B cell (primary cell): ENCODE results near the gene LSM10.

ENCODE experiments used
- EZH2 ChIP-seq: IDR thresholded peaks from 2 replicates; pipeline ENCODE4 v1.6.1; 2012; ENCODE audit warnings: borderline replicate concordance, low read depth, mild to moderate bottlenecking, moderate library complexity, low read length; ENCODE audit not compliant: insufficient read depth, poor library complexity, severe bottlenecking
- TF ChIP-seq, protein P1 (sequence below): fragments of 200-600 bp; IDR thresholded peaks from one replicate; pipeline ENCODE4 v1.8.0; 2022; ENCODE audit warnings: antibody characterized with exemption, mild to moderate bottlenecking

DNA sequence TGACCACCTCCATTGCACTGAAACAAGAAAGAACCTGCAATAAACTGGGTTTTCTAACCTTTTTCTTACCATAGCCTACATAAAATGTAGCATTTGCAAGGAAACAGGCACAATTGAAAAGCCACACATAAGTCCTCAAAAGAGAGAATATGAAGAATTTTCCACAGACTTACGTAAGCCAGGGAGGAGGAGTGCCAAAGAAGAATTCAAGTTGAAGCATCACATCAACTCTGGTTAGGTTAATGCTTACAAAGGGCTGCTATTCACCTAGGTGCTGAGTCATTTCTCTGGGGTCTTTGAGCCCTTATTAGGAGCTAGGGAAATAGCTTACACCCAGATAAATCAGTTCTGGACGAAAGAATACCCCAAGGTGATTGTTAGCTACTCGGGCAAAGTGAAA, 42.9 kb upstream of the LSM10 start:
- TF ChIP-seq, protein P1, sequence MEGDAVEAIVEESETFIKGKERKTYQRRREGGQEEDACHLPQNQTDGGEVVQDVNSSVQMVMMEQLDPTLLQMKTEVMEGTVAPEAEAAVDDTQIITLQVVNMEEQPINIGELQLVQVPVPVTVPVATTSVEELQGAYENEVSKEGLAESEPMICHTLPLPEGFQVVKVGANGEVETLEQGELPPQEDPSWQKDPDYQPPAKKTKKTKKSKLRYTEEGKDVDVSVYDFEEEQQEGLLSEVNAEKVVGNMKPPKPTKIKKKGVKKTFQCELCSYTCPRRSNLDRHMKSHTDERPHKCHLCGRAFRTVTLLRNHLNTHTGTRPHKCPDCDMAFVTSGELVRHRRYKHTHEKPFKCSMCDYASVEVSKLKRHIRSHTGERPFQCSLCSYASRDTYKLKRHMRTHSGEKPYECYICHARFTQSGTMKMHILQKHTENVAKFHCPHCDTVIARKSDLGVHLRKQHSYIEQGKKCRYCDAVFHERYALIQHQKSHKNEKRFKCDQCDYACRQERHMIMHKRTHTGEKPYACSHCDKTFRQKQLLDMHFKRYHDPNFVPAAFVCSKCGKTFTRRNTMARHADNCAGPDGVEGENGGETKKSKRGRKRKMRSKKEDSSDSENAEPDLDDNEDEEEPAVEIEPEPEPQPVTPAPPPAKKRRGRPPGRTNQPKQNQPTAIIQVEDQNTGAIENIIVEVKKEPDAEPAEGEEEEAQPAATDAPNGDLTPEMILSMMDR: no peak
- no peak for TF ChIP-seq EZH2
